Measurements from ENCODE around the gene UROS.

DNA sequence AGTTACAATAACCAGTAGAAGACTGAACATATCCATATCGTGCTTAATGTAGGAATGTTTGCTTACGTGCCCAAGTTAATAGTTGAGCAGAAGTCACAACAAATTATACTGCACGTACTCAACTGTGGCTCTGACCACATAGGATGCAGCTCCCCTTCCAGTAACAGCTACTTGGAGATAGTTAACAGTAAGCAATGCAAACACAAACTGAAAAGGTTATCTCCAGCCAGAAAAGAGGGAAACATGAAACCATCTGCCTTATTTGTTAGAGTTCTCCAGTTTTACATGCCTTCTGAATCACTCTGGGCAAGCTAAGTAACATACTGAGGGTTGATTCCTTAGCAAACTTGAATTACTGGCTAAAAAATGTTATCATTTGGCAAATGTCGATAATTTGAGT lies 48.3 kb upstream of the UROS start:
- TF ChIP-seq, protein P1, sequence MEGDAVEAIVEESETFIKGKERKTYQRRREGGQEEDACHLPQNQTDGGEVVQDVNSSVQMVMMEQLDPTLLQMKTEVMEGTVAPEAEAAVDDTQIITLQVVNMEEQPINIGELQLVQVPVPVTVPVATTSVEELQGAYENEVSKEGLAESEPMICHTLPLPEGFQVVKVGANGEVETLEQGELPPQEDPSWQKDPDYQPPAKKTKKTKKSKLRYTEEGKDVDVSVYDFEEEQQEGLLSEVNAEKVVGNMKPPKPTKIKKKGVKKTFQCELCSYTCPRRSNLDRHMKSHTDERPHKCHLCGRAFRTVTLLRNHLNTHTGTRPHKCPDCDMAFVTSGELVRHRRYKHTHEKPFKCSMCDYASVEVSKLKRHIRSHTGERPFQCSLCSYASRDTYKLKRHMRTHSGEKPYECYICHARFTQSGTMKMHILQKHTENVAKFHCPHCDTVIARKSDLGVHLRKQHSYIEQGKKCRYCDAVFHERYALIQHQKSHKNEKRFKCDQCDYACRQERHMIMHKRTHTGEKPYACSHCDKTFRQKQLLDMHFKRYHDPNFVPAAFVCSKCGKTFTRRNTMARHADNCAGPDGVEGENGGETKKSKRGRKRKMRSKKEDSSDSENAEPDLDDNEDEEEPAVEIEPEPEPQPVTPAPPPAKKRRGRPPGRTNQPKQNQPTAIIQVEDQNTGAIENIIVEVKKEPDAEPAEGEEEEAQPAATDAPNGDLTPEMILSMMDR (IDR thresholded peaks at IDR 0.05): no peak
- no peak for TF ChIP-seq POLR2A (IDR thresholded peaks at IDR 0.05)
